HG03108 (cell line): Measurements from ENCODE around the gene FPGS.

Experiments
- ATAC-seq: cut with Tn5 transposase; IDR thresholded peaks from one replicate; pipeline ENCODE4 v1.9.1; 2021; ENCODE audit warnings: moderate library complexity; ENCODE audit not compliant: unreplicated experiment

The FPGS gene

DNA sequence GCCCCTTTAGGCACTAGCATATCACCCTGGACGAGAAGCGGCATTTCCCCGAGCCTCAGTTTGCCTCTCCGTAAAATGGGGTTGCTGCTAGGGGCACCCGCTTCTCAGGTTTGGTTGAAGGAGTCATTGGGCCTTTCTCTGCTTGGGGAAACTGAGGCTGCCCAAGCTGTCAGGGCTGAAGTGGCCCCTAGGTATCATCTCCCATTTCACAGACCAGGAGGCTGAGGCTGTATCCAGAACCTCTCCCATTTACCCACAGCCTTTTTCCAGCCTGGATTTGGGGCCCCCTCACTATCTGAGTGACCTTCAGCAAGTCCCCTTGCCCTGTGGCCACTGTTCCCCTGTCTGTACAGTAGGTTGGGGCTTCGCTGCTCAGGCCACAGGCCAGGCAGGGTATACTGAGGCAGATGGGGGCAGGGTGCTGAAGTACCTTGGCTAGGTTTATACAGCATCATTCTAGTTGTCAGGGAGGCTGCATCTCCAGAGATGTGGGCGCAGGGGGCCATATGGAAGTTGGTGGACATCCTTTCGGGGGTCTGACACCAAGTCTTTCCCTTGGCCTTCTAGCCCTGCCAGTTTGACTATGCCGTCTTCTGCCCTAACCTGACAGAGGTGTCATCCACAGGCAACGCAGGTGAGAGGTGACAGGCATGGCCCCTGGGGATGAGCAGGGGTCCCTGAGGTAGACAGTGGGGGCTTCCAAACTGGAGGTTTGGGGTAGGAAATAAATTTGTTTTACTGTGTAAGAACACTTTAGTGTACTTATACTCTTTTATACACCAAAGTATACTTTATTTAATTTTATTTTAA lies 7.9 kb downstream of the FPGS start:
- ATAC-seq, result no peak

DNA sequence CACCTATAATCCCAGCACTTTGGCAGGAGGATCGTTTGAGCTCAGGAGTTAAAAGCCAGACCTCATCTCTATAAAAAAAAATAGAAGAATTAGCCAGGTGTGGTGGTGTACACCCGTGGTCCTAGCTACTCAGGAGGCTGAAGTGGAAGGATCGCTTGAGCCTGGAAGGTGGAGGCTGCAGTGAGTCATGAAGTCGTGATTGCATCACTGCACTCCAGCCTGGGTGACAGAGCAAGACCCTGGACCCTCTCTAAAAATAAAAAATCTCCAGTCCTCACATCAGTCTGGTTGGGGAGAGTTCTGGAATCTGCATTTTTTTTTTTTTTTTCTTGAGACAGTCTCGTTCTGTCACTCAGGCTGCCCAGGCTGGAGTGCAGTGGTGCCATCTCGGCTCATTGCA lies 9.3 kb downstream of the FPGS start:
- no peak for ATAC-seq

DNA sequence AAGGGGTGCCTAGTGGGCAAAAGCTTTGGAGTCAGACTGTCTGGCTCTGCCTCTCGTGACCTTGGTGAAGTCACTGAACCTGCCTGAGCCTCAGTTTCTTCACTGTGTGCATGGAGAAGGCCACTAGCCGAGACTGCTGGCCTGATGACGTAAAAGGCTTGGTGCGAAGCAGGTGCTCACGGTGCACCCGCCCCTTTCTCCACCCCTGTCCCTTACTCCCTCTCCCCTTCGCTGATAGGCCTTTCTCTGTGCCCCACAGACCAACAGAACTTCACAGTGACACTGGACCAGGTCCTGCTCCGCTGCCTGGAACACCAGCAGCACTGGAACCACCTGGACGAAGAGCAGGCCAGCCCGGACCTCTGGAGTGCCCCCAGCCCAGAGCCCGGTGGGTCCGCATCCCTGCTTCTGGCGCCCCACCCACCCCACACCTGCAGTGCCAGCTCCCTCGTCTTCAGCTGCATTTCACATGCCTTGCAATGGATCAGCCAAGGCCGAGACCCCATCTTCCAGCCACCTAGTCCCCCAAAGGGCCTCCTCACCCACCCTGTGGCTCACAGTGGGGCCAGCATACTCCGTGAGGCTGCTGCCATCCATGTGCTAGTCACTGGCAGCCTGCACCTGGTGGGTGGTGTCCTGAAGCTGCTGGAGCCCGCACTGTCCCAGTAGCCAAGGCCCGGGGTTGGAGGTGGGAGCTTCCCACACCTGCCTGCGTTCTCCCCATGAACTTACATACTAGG lies 10.4 kb downstream of the FPGS start:
- no peak for ATAC-seq

DNA sequence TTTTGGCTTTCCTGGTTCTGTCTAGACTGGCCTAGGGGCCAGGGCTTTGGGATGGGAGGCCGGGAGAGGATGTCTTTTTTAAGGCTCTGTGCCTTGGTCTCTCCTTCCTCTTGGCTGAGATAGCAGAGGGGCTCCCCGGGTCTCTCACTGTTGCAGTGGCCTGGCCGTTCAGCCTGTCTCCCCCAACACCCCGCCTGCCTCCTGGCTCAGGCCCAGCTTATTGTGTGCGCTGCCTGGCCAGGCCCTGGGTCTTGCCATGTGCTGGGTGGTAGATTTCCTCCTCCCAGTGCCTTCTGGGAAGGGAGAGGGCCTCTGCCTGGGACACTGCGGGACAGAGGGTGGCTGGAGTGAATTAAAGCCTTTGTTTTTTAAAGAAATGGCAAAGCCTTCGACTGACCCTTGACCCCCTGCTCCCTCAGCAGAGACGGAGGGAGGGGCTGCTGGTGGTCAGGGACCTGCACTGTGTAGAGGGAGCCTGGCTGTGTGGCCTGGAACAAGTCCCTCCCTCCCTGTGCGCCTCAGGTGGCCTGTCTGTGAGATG lies 11.1 kb downstream of the FPGS start:
- ATAC-seq, result no peak

- ATAC-seq, result no peak
These were observed 12.2 kb downstream of the FPGS start for GRCh38 chr9:127814619-127815511.

- ATAC-seq, result no peak
These were observed 13.1 kb downstream of the FPGS start for GRCh38 chr9:127815512-127816361.

GRCh38 chr9:127816362-127816725 lies 13.7 kb downstream of the FPGS start:
- ATAC-seq, result no peak

DNA sequence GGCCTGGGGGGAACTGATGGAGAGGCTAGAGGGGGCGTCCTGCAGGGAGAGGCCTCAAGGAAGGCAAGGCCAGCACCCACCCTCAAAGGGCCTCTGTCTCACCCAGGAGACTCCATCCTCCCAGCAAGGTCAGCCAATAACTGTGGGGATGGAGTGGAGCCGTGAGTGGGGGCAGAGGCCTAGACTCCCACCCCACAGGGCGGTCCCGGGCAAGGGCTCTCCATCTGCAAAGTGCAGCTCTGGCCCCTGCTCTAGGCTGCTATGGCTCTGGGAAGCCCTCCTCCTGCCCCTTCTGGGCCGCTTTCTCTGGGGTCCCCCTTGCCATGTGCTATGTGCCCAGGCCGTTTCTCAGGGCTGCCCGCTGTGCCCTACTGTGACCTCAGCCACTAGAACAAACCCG lies 14.0 kb downstream of the FPGS start:
- ATAC-seq, result no peak

DNA sequence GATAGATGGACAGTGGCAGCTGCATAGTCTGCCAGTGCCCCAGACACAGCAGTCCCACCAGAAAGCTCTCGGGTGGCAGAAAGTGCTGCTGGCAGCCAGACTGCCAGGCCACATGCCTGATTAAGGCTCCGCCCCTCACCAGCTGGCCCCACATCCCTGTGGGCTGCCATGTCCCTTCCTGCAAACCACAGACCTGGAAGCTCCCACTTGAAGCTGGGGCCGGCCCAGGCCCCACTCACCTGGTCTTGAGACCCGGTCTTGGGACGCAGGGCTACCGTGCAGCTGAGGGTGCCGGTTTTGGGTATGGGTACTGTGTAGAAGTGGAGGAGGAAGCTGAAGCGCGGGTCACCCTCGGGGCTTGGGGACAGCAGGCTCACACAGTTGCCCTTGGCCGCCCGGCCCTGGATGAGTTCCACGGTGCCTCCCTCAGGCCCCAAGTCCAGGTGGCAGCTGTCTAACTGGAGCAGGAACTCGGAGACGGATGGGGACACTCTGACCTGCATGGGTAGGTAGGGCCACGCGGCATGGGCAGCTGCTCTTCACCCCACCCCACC lies 15.3 kb downstream of the FPGS start:
- ATAC-seq, result no peak

- ATAC-seq, result no peak
These were observed 15.9 kb downstream of the FPGS start for GRCh38 chr9:127818574-127818973.

- ATAC-seq, result no peak
These were observed 19.4 kb downstream of the FPGS start for GRCh38 chr9:127822108-127822507.

DNA sequence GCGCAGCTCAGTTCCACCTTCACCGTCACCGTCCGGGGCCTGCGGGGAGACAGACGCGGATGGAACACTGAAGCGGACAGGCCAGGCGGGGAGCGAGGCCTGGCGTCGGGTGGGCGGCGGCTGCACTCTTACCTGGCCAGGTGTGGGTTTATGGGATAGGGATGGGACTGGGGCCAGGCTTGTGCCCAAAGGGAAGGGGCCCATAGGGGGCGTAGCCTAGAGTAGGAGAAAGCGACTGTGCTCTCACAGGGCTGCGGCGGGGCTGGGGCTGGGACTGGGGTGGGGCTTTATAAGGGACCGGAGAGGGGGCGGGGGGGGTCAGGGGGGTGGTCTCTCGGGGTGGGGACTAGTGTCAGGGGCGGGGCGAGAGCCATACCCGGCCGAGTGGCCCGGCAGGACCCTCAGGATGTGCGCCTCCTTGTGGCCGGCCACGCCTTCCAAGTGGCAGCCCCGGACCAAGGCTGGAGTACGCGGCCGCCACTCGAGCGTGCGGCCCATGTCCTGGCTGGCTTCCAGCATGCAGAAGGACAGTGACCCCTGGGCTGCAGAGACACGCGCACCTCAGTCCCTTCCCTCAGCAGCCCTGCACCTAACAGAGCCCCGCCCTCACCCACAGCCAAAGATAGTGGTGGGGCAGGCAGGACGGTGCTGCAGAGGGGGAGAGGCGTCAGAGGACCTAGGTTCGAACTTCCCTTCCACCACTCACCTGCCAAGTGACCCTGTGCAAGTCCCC lies 22.8 kb downstream of the FPGS start:
- no peak for ATAC-seq

DNA sequence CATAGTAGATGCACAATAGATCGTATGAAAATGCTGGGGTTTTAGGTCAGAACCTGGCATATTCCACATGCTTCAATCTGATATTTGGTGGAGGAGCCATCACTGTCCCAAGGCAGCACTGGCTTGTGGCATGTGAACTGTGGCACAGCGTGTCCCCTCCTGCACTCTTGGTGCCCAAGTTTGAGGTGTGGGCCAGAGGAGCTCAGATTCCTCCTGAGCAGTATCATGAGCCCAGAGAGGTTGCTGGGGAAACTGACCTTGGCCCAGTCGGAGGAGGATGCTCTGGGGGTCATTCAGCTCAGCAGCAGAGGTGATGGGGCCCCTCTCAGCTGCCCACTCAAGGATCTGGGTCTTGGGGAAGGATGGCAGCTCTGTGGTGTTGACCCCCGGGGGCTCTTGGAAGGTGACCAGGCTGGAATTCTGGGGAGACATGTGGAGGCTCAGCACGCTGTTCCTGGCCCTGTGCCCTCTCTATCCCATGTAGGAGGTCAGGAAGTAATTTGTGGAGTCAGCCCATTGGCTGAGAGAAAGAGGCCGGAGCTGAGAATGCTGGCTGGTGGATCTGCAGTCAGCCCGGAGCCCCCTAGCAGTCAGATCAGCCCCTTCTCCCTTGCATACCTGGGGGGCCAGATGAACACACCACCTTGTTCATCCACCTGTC lies 23.7 kb downstream of the FPGS start:
- ATAC-seq, result no peak

GRCh38 chr9:127828262-127829031 lies 25.8 kb downstream of the FPGS start:
- no peak for ATAC-seq

DNA sequence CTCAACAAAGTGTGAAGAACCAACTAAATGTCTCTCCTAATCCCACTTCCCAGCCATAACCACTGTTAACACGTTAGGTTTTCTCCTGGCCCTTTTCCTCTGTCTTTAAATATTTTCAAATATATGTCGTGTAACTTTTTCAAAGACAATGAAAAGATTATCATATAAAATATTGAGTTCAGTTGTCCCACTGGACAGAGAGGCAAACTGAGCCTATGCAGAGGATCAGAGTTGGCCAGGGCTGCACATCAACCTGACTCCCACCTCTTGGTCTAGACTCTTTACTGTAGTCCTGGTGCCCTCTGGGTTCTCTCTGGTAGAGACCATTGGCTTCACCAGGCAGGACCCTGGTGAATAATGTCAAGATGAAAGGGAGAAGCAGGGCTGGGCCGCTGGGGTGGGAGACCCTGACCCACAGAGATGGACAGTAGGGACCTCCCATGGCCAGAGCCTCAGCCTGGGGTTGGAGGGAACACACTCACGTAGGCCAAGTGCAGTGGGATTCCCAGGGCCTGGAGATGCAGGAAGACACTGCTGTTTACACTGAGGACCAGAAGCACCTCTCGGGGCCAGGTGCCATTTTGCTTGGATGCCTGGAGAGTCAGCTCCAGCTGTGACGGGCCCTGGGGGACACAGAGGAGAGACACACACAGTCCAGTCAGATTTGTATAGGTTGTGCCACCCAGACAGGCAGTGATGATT lies 26.7 kb downstream of the FPGS start:
- no peak for ATAC-seq

GRCh38 chr9:127832248-127832647 lies 29.6 kb downstream of the FPGS start:
- no peak for ATAC-seq

GRCh38 chr9:127833555-127833954 lies 30.9 kb downstream of the FPGS start:
- ATAC-seq, result no peak
